GM18526 (cell line): Measurements from ENCODE around the gene GYPE.
"Not testable (repeated sequence)": the region's sequence is repeated elsewhere in the genome, so short reads cannot be mapped to it uniquely, and the experiment has no call there.

Source experiments
- POLR2A ChIP-seq: IDR thresholded peaks from 3 replicates; pipeline ENCODE4 v1.6.1; 2011; ENCODE audit not compliant: insufficient read length; ENCODE audit errors: extremely low read depth

Gene GYPE

DNA sequence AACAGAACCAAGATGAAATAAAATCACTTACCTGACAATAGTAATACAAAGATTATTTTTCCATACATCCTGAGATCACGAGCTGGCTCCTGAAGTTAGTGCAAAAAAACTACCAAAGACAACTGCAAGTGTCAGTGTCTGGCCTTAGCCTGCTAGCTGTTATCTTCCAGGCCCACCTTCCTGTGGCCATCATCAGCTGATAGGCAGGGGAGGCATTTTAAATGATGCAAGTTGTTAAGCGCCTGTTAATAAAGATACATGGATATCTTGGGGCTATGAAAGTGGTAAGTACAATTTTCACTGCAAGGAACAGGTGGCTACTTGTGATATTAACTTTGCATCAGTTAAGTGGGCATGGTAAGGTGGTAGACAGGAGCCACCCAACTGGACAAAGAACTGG lies at the start of gene GYPE:
GYPE (minus strand) TSS at position 120 of the 400 bp plus-strand sequence; CDS start at position 68, 52 bp downstream.
- TF ChIP-seq POLR2A = not testable (repeated sequence)

GRCh38 chr4:143939528-143939927 lies 34.2 kb upstream of the GYPE start:
- TF ChIP-seq POLR2A = no peak

GRCh38 chr4:143921181-143921580 lies 15.8 kb upstream of the GYPE start:
- TF ChIP-seq POLR2A = no peak

GRCh38 chr4:143883529-143883928 lies 21.8 kb downstream of the GYPE start:
- no peak for TF ChIP-seq POLR2A

DNA sequence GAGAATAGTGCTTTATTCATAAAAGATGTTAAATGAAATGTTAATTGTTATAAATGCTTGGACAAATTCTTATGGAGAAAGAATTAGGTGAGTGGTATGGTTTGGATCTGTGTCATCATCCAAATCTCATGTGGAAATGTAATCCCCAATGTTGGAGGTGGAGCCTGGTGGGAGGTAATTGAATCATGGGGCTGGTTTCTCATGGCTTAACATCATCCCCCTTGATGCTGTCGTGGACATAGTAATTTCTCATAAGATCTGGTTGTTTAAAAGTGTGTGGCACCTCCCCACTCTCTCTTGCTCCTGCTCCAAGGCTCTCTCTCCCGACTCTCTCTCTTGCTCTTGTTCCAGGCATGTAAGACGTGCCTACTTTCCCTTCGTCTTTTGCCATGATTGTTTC lies 22.5 kb downstream of the GYPE start:
- TF ChIP-seq POLR2A = no peak

DNA sequence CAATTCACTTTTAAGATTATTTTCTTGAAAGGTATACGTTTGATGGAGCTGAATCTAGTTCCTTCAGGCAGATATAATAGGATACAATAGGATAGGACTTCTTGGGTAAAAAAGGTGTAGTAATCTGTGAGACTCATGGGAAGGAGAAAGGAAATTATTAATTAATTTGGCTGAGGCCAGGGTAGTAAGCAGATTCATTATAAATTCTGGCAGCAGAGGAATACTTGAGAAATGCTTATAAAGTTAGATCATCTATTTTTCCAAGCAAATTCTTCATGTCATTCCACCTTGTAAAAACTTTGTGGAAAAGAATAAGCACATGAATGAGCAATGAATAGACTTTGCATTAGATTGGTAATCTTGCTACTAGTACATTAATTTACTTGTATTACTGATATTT lies 46.9 kb downstream of the GYPE start:
- TF ChIP-seq POLR2A = no peak
